Hepatic stellate cell (primary cell): Measurements from ENCODE around the gene MPIG6B.

Experiments used
- DNase-seq: peaks from one replicate; pipeline ENCODE4 v3.0.0; 2011; ENCODE audit warnings: low spot score

MPIG6B gene, protein sequence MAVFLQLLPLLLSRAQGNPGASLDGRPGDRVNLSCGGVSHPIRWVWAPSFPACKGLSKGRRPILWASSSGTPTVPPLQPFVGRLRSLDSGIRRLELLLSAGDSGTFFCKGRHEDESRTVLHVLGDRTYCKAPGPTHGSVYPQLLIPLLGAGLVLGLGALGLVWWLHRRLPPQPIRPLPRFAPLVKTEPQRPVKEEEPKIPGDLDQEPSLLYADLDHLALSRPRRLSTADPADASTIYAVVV

DNA sequence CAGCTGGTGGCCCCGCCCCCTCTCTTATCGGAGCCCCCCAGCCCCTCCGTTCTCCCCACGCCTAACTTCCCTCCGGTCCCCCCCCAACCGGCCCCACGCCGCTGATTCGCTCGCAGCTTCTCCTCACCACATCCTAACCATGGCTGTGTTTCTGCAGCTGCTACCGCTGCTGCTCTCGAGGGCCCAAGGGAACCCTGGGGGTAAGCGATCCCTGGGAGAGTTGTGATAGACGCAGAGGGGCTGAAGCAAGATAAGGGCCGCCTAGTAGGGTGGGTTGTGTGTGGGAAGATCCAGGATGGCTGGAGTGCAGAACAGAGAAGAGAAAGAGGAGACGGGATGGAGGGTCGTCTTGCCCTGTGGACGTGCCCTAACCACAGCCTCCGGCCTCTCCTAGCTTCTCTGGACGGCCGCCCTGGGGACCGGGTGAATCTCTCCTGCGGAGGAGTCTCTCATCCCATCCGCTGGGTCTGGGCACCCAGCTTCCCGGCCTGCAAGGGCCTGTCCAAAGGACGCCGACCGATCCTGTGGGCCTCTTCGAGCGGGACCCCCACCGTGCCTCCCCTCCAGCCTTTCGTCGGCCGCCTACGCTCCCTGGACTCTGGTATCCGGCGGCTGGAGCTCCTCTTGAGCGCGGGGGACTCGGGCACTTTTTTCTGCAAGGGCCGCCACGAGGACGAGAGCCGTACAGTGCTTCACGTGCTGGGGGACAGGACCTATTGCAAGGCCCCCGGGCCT lies at the start of gene MPIG6B:
Gene MPIG6B, plus strand, starts transcription at position 129 of the 735 bp plus-strand sequence. Its CDS starts 11 bp downstream, at position 140.
- no peak for DNase-seq

DNA sequence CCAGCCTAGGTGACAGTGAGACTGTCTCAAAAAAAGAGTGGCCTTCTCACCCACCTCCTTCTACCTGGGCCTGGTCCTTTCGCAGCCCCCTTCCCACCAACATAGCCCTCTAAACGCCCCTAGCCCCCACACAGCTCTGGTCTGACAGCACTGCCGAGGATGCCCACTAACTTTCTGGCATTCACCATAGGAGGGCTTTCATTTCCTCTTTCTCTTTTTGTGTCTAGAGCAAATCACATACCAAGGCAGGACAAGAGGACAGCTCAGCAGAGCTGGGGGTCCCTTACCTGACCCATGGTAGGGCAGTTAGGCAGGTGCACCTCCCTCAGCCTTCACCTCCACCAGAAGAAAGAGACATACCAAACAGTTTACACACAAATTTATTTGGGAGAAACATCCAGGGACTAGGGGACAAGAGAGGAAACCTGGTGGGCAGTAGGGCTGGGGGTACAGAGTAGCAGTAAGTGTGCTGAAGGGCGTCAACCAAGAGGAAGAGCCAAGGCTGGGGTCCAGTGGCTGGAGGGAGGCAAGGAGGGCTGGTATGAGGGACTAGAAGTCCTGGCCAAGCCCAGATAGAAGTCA lies 46.8 kb upstream of the MPIG6B start:
- no peak for DNase-seq

DNA sequence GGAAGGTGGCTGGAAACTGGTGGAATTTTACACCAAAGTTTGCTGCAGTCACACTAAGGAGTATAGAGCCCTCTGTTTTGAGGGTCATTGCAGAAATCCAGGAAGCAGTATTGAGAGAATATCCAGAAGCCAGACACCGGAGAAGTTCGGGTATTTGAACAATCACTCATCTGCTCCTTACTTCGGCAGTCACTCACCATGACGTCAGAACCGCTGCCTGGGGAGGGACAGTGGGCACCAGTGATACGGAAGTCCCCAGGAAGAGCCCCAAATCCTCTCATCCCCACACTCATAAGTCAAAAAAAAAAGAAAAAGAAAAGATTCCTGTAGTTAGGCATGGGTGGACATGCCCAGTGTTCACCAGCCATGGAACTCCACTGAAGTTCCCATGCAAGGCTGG lies 46.3 kb upstream of the MPIG6B start:
- DNase-seq: no peak

DNA sequence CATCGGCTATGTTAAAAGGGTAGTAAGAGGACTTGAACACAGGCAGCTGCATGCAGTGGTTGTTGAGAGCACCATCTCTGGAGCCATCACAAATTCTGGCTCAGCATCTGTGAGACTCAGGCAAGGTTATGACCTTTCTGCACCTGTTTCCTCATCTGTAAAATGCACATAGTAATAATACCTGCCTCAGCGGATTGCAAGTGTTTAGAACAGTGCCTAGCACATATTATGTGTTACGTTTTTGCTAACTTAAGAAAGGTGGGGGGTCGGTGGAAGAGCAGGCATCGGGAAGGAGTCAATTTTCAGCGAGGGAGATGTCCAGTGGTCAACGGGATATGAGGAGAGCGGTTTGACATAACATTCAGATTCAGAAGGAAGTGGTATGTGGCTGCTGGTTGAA lies 45.2 kb upstream of the MPIG6B start:
- no peak for DNase-seq

DNA sequence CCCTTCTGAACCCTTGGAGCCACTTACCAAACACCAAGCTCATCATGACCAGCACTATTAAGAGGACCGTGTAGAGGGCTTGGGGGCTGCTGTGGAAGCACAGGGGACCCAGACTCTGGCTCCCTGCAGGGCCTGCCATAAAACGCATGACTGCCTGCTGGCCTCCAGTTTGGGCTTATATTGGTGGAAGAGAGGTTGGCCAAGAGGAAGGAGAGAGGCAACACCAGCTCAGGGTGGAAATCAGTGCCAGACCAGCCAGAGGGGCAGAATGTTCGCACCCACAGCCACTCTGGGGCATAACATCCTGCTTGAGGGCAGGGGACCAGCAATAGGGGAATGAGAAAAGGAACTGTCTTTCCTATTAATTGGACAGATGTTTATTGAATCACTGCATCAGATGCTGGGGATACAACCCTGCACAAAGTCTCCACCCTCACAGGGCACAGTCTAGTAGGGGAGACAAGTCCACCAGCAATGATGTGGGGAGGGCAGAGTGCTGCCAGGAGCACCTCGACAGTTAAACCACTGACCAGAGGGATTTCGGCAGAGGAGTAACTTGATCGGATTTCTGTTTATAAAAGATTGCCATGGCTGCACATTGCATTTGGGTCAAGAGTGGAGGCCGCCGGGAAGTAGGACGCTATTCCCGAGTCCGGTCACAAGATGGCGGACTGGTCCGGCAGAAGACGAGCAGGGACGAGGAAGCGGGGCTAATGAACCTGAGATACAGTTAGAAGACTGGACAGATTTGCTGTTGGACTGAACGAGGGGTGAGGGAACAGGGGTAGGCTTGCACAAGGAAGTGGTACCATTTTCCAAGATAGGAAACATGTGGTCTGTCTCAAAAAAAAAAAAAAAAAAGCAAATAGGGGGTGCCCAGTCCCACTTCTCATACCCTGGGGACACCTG lies 42.7 kb upstream of the MPIG6B start, which contains the start of gene LY6G5C:
Gene LY6G5C, minus strand, starts transcription at position 842 of the 909 bp plus-strand sequence. Its CDS starts 694 bp downstream, at position 148.
- peak; percentile 84 for DNase-seq

DNA sequence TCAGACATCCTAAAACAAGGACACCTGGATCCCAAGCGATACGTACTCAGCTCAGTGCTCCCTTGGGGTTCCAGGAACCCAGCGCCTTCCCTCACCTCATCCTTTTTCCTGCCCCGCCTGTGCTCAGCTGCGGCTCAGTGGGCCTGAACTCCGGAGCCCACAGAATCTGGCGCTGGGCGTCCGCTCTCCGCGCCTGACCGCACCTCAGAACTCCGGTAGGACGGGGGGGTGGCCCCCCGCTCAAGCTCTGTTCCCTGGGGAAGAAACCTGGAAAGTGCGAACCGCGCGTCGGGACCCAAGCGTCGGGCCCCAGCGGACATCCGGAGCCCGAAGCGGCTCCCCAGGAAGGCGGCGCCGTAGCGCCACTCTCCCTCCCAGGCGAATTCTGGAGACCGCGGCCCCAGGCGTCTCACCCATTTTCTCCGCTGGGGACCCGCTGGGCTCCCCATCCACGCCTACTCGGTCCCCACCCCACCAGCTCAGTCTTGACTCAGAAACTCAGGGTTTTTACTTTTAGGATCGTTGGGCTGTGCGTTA lies 42.0 kb upstream of the MPIG6B start:
- peak; percentile 74 for DNase-seq

DNA sequence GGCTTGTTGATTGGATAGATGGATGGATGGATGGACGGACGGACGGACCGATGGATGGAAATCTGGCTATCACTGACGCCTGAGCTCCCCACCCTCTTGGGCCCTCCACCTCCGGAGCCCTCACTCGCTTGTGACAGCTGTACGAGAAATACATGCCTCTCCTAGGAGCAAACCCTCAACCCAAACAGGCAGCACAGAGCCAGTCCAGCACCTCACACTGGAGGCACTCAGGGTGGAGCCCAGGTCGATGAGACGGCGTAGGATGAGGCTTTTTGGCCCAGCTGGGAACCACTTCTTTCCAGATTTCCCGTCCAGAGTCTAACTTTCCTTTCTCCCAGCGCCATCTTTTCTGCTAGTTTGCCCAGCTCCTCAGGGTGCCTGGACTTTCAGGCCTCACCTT lies 39.6 kb upstream of the MPIG6B start:
- DNase-seq: no peak

DNA sequence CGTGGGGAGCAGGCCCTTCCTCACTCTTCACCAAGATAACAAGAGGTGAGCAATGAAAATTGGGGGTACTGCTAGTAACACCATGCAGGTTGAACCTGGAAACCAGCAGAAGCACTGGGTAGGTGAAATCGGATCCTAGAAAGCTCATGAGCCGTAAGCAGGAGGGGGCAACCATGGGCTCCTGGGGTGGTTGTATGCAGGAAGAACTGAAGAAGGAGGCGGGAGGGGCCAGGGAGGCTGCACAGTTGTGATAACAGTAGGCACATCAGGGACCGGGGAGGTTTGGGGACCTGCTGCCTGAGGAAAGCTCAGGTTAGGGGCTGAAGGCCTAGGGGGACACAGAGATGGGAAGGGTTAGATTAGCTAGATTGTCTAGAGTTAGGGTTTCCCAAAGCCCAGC lies 36.7 kb upstream of the MPIG6B start:
- DNase-seq: no peak

DNA sequence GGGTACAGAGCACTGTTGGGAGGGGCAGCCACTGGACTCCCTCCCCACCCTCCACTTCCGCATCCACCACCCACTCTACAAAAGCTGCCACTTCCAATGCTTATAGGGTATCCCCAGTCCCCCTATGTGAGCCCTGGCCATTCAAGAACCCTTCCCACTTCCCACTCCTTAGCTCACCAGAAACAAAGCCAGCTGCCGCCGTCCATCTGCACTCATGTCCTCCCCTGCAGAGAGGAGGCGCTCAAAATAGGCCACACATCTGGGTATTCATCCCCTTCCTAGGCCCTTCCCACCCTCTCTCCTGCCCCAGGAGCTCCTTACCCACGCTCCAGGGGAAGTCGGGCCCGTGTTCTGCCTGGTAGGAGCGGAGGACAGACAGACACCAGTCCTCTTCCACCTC lies 35.9 kb upstream of the MPIG6B start:
- DNase-seq: no peak

DNA sequence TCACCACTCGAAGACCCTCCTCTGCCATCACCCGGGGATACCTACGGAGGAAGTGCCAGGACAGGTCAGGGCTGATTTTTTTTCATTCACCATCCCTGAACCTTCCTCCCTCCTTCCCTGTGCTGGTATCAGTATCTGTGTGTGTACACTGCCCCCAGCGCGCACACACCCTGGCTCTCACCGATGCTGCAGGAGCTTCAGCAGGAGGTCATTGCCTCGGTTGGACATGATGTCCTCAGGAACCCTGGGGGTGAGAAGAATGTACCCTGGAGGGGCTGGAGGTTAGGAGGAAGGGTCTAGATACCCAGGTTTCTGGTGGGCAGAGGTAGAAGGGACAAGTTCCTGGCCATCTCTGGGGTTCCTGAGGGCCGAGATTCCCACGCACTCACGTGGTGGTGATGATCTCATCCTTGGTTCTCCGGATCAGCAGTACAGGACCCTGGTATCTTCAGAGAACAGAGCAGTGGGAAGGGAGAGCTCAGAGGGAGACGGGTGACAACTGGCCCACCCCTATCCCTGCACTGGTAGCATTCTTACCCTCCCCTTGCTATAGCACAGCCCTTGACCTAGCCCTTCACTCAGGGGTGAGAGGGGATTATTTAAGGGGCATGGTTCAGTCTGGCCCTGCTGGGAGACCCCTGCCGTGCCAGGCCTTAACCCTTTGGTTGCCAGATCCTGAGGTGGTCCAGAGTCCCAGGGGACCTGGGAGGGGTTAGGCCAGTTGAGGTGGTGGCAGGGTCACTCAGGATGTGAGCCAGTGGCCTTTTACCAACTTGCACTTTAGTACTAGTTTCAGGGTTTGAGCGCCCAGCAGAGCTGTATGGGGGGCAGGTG lies 35.1 kb upstream of the MPIG6B start:
- no peak for DNase-seq

DNA sequence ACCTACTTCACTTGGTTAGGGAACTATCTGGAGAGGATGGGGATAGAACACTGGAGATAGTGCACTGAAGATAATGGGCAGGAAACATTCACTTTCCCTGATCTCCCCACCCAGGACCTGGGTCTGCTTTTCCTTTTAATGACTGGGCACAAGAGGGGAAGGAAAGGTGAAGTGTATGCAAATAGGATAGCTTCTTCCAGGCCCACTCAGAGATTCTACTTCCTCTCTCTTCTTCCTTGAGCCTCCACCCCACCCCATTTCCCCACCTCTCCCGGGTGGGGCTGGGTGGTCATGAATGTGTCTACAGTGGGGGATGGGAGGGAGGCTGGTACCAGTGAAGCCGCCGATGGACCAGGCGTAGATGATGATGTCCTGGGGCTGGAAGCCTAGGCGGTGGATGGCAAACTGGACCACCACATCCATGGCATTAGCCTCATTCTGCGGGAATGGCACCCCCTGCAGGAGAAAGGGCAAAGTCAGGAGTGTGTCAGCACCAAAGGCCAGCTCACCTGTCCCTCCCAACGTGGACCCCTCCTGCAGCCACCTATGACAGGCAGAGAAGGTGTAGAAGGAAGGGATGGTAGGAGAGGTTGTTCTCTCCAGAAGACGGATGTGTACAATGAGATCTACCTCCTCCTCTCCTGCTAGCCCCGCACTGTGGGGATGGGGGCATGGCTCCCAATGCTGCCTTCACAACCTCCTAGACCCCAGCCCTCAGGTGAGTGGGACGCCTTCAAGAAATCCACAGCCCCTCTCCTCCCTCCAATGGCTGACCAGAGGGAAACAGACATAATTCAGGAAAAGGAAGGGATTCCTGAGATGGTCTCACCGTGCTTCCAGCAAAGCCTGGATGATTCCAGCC lies 33.7 kb upstream of the MPIG6B start:
- DNase-seq: no peak

DNA sequence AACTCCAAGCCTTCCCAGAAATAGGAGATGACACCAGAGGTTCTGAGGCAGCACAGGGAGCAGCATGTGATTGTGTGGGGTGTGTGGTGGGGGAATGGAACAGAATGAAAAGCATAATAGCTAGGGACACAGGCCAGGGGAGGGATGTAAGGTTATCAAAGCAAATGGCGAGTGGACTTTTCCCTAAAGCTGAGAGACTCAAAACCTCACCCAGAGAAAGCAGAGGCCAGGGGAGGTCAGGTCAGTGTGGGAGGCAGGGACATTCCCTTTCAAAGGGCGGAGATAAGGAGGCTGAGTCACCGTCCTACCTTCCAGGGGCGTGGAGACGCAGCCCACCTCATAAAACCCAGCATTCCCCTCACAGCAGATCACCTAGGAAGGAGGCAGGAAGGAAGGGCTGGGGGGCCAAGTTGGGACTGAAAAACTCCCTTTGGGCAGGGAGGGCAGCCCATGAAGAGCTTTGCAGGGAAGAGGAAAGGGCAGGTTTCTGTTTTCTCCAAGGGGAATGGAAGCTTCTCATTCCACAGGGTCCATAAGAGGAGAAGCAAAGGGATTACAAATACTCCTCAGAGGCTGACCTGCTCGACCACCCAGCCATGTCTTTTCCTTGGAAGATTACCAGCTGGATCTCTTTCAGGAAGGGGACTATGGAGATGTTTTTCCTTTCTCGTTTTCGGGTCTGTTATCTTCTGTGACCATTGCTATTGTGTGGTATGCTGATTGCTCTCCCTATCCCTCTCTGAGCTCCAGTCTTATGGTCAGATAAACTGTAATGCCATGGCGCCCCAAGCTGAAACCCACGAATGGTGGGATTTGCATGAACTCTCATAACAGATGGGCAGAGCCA lies 32.7 kb upstream of the MPIG6B start:
- DNase-seq: no peak

DNA sequence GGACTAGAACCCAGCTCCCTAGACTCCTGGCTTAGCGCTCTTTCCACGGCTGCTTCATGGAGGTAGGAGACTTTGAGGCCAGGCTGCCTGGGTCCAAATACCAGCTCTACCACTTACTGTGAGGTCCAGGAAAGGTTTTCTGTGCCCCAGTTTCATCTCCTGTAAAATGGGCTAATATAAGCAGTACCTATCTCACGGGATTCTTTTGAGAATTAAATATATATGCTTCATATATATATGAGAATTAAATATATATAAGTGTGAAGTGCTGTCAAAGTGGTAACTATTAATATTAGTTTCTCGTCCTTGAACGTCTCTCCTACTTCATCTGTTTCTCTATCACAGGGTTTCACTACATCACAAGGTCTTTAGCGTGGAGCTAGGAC lies 32.1 kb upstream of the MPIG6B start:
- no peak for DNase-seq

DNA sequence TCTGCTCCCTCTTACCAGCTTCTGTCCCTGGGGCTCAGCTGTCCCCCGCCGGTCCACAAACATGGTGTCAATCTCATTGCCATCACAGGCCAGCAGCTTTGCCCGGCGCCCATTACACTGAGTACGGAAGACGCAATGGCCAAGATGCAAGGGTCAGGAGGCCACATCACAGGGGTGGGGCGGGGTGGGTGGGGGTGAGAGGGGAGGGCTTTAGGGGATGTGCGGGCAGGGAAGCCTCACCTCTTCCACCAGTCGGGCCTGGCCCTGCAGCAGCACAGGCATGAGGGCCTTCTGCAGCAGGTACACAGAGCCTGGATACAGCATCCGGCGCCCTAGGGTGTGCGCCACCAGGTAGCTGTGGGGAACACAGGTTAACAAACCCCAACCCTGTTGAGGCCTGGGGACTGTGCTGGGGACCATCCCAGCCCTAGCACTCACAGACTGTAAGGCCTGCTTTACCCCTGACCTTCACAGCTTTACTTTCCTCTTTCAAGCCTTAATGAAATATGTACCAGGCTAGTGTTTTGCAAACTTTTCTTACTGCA lies 31.5 kb upstream of the MPIG6B start:
- no peak for DNase-seq

DNA sequence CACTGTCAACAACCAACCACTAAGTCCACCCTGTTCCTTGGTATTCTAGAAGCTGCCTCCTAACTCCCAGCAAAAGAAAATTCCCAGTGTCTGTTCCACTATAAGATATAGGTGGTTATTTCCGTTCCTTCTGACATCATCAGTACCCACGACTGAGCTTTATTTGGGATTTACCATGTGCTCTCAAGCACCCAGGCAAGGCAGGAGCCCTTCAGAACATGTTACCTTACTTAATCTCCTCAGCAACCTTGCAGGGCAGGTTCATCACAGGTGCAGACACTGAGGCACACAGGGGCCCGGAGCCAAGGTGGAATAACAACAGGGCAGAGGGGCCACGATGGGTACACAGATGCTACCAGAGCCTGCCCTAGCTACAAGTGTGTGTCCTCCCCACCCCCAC lies 30.8 kb upstream of the MPIG6B start:
- DNase-seq: no peak

DNA sequence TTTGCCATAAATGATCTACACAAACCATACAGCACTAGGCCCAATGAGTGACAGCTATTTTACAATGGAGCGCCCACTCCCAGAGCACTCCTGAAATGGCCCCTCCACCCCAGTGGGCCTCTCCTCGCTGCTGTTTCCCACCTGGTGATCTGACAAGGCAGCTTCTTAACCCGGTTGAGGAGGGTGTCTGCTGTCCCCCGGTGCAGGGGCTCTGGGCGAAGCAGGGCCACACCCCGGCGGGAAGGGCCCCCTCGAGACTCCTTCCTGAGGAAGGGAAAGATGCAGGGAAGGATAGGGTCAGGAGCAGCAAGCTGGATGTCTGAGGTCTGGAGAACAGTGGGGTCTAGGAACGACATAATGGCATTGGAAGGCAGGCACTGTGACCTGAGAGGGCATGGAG lies 30.3 kb upstream of the MPIG6B start:
- no peak for DNase-seq

DNA sequence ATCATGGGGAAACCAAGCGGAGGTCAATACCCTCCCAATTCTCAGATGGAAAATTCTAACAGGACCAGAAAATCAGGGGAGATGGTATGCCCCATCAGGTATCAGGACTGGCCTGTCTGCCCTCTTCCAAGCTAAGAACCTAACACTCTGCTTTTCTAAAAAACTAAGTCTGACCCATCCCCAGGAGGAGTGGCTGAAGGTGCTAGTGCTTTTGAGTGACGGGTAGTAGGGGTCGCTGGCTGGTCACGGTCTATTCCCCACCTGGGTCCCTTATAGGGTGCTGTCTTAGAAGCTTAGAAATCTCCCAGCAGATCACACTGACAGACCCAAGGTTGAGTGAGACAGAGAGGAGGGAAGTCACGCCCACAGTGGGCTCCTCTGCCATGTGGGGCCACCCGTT lies 29.6 kb upstream of the MPIG6B start:
- no peak for DNase-seq

DNA sequence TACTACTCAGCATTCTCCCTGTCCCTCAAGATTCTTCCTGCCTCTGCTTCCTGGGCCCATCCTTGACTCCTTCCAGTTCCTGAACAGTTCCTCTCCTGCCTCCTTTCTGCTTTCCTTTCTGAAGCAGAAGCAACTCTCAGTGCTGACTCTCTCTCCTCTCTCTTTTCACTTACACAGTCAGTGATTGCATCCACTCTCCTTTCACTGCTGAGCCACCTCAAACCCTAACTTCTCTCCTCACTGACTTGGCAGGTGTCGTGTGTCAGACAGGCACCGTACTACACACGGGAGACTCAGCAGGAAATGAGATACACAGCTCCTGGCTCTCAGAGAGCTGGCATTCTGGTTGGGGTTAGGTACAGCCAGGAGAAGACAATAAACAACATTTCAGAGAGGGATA lies 25.6 kb upstream of the MPIG6B start:
- DNase-seq: no peak
